Occipital lobe (tissue), 3 donors: ENCODE measurements around the gene TET3. TPM values are rescaled to one million over a fixed set of nuclear protein-coding genes. Genes with fewer than 3 reads are reported as not detected.

ENCODE experiments used
- DNase-seq: peaks from one replicate; lab custom pipeline; 2025; lab: John Stamatoyannopoulos, UW
- small RNA-seq: library from RNA; depleted of rRNA; stranded (forward); fragments of <200 nt; gene quantifications from one replicate; pipeline ENCODE3, GENCODE V24; 2014
- total RNA-seq: library from RNA; depleted of rRNA; stranded (reverse); fragments of >200 nt; gene quantifications from one replicate; pipeline ENCODE4 v1.2.3, GENCODE V29; 2014

The TET3 gene
- total RNA-seq, 1 donor from 2014 or later, result 20.9 TPM

DNA sequence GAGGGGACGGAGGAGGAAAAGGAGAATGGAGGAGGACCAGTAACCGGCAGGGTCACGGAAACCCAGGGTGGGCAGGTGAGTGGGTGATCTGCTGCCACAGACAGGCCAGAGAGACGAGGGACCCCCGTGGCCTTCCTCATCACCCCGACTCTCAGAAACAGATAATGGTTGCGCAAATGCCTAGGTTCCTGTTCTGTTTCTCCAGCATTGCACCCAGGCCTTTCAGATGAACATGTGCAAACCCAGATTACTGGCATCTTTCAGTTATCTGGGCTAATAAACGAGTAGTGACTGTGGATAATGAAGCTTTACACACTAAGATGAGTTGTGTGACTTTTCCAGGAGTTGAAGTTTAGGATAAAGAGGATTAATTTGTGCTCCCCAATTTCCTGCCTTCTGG, 46.5 kb downstream of the TET3 start:
- no peak for DNase-seq

DNA sequence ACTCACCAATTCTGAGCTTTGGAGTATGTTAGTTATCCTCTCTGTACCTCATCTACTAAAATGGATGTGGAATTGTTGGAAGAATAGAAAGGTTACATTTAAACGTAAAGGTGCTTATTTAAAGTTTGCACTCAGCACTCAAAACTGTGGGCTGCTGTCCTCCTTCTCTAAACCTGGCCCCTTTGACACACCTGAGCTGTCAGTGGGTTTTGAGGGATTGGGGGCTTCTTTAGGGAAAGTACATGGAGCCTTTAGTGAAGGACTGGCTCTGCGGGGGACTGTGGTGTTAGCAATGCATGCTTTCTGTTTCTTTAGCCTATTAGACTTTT, 47.2 kb downstream of the TET3 start:
- DNase-seq, result no peak

DNA sequence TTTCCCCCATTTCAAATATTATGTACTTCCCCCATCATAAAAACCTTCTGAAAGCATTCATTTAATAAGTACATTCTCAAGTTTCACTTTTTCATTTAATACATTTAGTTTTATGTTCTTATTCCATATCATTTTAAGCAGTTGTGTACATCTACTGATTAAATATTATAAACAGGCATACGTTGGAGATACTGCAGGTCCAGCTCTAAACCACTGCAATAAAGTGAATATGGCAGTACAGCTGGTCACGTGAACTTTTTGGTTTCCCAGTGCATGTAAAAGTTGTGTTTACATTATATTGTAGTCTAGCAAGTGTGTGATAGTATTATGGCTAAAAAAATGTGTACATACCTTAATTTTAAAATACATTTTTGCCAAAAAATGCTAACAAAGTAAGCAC, 48.7 kb downstream of the TET3 start:
- no peak for DNase-seq

Small RNAs within 50 kb of the gene (small RNA-seq; reads per million reads assigned to genes)
- gene AC110801.1 (0.12 reads per million), gene RNA5SP97 (not detected)

Other genes starting within 250 kb of the TET3 start
- gene TPRKB, start 247.6 kb upstream of the TET3 start, total RNA-seq, result 40.2 TPM
- gene DUSP11, start 204.8 kb upstream of the TET3 start, total RNA-seq, result 32.3 TPM
- gene C2orf78, start 200.7 kb upstream of the TET3 start, total RNA-seq, result not detected
- gene STAMBP, start 155.9 kb upstream of the TET3 start, total RNA-seq, result 20.4 TPM
- gene ACTG2, start 91.9 kb upstream of the TET3 start, total RNA-seq, result 0.62 TPM
- gene DGUOK, start 58.0 kb upstream of the TET3 start, total RNA-seq, result 45.7 TPM
- 24.5 TPM for gene BOLA3, start 163.0 kb downstream of the TET3 start, total RNA-seq
- gene MOB1A, start 194.0 kb downstream of the TET3 start, total RNA-seq, result 52.6 TPM
- 37.0 TPM for gene MTHFD2, start 213.7 kb downstream of the TET3 start, total RNA-seq